GM03348 (cell line): ENCODE results near the gene PAFAH2.

ENCODE experiments used
- DNase-seq: peaks from one replicate; pipeline ENCODE4 v3.0.0; 2012; ENCODE audit warnings: low spot score

Gene PAFAH2

DNA sequence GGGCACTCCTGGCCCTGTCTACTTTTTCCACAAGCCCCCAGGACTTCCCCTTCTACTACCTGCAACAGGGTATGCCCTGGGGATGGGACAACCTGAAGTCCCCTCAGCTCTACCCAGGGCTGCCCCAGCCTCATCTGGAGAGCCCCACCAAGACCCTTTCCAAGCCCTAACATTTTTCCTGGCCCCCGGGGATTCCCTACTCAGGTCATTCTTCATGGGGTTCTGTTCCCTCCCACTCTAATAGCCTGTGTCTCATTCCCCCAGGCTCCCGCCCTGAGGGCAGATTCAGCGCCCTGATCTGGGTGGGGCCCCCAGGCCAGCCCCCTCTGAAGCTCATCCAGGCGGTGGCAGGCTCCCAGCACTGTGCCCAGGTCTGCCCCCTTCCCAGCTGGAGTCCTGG is 33.3 kb upstream of the PAFAH2 start:
- DNase-seq: no peak

GRCh38 chr1:26029864-26030481 is 32.1 kb upstream of the PAFAH2 start:
- no peak for DNase-seq

DNA sequence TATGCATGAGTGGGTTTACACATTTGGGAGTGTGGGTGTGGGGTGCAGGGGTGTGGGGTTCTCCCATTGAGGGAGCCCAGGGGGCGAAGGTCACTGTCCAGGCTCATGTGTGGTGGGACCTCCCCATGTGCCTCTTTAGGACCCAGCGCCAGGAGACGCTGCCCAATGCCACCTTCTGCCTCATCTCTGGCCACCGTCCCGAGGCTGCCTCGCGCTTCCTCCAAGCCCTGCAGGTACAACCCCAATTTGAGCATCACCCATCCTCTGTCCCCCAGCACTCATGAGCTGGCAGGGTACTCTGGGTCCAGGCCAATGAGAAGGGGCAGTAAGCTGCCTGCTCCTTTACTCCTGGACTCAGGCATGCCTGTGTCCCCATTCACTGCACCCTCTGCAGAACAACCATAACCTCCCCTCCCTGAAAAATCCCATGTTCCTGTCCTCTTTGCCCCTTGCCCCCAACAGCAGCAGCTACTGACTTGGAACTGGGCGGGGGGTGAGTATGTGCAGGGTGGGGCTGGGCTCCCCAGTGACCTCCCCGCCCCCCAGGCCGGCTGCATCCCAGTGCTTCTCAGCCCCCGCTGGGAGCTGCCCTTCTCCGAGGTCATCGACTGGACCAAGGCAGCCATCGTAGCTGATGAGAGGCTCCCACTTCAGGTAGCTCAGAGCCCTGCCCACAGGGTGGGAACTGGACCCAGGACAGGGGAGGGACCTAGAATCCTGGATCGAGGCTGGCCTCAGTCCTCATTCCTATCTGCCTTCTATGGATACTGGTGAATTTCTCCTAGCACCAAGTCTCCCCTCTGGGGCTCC is 31.4 kb upstream of the PAFAH2 start:
- no peak for DNase-seq

DNA sequence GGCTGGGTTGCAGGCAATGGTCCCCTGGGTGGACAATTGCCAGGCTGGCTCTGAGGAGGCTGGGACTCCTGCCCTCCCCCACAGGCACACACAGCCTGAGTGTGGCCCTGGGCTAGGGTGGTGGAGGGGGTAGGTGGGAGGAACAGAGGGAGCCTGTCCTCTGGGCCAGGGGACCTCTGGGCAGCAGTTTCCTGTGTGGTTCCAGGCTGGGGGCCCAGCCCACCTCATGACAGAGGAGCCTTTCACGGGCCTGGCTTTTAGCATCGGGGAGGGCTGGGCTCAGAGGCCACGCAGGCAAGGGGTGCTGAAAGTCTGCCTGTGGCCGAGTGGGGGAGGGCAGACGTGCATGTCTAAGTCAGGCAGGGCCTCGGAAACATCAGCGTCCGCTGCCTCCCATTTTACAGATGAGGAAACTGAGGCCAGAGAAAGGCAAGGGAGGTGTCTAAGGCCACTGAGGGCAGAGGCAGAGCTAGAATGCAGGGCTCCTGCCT is 30.7 kb upstream of the PAFAH2 start:
- no peak for DNase-seq

DNA sequence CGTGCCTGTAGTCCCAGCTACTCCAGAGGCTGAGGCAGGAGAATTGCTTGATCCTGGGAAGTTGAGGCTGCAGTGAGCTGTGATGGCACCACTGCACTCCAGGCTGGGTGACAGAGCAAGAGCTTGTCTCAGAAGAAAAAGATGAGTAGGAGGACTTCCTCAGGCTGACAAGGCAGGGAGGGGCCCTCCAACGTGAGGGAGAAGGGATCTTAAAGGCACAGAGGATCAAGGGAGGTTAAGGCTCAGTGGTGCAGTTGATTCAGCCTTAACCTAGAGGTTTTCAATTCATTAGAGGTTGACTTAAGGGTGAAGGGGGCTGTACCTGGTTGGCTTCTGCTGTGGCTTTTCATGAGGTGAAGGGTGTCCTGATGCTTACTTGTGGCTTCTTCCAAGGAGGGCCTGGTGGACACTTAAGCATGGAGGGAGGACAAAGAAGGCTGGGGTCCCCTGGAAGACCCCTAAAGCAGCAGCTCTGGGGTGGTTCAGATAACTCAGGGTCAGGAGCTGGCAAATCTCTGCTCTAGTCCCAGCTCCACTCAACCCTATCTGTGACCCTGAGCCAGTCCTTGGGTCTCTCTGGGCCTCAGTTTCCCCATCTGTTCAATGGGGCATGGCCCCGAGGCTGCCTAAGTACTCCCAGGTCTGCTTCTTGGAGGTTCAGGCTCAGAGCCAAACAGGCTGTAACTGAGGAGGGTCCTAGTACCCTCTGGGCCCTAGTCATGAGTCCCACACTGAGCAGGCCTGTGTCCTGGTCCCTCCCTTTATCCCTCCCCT is 30.0 kb upstream of the PAFAH2 start:
- peak; percentile 46 for DNase-seq

- no peak for DNase-seq
Measured at GRCh38 chr1:26025517-26025916, 27.7 kb upstream of the PAFAH2 start.

DNA sequence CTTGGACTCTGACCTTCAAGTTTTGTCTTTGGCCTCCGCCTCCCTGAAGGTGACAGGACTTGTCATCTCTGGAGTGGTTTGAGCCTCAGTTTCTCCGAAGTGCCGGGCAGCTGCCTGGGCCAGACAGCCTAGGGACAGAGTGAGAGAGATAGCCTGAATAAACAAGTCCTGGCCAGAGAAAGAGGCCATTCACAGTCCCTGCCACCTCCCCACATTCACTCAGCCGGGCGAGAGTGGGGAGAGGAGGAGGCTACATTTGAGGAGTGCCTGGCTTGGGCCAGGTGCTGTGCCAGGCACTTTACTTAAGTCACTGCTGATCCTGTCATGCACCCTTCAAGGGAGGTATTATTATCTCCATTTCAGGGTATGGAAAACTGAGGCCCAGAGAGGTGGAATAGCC is 27.2 kb upstream of the PAFAH2 start:
- DNase-seq: no peak

DNA sequence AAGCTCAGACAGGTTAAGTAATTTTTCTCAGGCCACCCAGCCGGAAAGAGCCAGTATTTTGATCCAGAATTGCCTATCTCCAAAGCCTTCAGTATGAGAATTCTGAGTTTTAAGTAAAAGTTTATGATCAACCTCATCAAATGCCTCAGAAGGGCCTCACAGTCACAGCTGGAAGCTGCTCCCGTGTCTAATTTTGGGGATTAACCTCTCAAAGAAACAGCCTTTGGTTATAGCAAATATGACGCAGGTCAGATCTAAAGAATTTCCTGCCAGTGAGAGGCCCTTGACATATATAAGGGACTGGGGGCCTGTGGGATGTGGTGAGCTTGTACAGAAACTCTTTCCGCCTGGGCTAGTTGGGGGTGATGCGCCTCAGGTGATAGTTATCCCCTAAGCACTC is 26.0 kb upstream of the PAFAH2 start:
- no peak for DNase-seq

GRCh38 chr1:26023009-26023408 is 25.1 kb upstream of the PAFAH2 start:
- DNase-seq: no peak

GRCh38 chr1:26022404-26022779 is 24.5 kb upstream of the PAFAH2 start:
- no peak for DNase-seq

DNA sequence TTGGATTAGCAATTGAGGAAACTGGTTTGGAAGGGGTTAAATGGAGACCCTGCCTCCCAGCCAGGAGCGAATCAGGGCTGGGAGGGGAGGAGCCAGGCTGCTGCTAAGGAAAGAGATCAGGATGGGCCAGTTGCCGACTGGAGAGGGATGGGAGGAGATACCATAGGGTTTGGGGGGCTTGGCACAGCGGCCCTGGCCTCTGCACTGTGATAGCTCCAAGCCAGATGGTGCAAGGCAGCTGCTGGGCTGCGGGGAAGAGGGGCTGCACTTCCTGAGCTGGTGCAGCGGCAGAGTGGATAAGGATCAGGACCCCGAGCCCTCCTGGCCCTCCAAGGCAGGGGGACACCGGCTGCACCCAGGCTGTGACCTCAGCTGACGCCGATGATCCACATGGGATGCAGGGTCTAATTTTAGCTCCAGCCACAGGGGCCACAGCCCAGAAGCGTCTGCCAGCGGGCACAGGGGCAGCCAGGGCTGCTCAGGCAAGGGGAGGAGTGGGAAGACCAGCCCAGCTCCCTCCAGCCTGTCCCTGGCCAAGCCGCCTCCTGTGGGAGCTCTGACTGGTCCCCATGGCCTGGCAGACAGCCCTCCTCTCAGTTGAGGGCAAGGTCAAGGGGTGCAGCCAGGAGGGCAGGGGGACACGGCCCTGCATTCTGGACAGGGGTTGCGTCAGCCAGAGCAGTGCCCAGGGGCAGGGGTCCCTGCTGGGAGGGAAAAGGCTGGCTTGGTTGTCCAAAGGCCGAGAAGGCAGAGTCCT is 24.0 kb upstream of the PAFAH2 start, which contains the start of gene EXTL1:
Gene EXTL1 (plus strand): TSS at position 129 of the 757 bp plus-strand sequence. CDS start 872 bp downstream, outside the sequence.
- peak; percentile 74 for DNase-seq

- no peak for DNase-seq
Measured at GRCh38 chr1:26020941-26021646, 23.2 kb upstream of the PAFAH2 start.

GRCh38 chr1:26020330-26020768 is 22.5 kb upstream of the PAFAH2 start:
- DNase-seq: peak; percentile 84

DNA sequence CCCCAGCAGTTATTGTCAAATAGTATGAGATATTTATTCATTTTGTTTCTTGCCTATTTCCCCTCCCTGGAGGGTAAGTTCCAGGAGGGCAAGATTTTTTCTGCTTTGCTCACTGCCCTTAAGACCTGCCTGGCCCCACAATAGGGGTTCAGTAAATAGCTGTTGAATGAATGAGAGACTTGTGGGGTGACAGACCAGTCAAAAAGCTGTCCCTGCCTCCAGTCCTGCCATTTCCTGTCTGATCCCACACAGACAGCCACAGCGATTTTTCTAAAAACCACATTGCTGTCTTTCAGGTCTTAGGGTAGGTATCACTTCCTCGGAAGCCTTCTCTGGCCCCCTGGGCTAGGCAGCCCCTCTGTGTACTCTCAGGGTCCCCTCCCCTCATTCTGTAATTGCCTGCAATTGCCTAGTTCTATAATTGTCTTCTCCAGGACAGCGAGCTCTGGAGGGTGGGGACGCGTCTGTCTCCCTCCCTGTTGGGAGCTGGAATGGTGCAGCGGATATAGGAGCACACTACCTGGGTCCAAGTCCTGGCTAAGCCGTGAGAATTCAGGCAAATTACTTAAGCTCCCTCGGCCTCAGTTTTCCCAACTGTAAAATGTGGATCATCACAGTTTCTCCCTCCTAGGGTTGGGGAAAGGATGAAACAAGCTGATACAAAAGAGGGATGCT is 21.9 kb upstream of the PAFAH2 start:
- DNase-seq: peak; percentile 57

DNA sequence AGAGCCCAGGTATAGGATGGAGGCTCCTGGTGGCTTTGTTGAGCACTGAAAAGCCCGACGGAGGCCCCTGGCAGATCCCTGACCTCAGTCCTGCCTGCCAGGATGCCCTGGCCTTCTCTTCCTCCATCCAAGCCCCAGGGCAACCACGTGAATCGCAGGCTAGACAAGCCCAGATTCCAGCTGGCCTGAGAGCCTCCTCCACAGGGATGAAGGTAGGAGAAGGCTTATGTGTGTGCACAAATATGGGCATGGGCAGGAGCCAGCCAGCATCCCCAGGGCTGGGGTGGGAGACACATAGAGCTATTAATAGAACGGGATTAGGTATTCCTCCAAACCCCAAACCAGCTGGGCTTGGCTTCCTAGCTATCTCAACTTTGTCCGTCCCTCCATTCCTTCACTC is 19.7 kb upstream of the PAFAH2 start:
- peak; percentile 36 for DNase-seq

DNA sequence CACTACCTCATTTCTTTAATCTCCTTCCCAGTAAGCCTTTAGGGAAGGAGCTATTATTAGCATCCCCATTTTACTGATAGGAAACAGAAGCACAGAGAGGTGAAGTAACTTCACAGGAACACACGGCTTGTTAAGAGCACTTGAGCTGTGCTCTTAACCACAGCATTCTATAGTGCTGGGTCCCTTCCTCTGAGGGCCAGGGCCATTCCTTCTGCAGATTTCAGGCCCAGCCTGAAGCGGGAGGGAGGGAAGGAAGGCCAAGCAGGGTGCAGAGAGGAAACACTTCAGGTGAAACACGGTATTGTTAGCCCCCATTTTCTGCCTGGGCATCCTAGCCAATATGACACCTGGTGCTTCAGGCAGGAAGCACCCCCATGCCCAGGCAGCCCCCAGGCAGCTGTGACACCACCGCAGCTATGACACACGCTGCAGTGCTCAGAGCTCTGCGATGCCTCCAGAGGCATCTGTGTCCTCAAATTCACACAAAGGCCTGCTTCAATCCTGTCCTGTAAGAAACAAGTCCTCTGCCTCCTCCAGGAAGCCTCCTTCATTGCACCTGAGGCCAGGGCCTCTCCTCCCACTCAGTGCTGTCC is 19.2 kb upstream of the PAFAH2 start:
- DNase-seq: no peak

DNA sequence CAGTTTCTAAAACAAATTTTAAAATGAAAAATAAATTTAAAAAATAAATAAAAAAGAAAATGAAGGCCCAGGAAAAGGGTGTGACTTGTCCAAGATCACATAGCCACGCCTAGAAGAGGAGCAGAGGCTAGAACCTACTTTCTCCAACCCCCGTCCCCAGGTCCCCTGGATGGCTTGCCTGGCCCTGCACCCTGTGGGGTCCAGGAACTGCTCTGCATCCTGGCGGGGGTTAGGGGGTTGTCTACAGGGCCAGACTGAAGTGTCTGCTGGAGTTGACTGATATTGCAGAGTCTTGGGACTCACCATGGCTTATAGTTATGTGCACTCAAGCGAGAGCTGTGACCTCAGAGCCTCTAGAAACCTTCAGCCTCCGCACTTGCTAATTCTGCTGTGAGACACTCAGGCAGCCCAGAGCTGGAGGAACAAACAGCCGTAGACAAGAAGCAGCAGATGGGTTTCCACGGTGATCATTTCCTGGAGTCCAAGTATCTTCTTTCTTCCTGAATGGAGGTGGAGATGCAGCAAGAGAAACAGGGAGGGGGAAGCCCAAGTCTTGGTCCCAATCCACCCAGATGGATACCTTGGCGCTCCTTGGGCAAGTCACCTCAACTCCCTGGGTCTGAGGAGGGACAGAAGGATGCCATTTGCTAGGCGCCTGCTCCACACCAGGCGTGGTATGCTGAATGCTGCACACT is 18.5 kb upstream of the PAFAH2 start:
- DNase-seq: no peak

- peak; percentile 78 for DNase-seq
Measured at GRCh38 chr1:26015358-26015757, 17.5 kb upstream of the PAFAH2 start.

DNA sequence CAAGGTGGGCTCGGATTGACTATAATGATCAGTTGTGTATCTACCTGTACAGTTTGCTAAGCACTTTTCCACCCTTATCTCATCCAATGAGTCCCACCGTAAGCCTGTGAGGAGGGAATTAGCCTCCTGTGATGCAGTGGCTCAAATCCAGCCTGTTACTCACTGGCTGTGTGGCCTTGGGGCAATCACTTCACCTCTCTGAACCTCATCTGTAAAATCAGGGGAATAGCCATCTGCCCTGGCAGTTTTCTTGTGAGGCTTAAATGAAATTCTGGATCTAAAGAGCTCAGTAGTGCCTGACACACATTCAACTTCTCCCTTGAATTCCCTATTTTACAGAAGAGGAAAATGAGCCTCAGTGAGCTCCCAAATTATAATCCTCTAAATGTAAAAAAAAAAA is 16.3 kb upstream of the PAFAH2 start:
- DNase-seq: no peak

GRCh38 chr1:26012864-26013263 is 15.0 kb upstream of the PAFAH2 start:
- no peak for DNase-seq
